Spleen (tissue), 11 donors: ENCODE measurements around the gene DMD. TPM values are rescaled to one million over a fixed set of nuclear protein-coding genes. Genes with fewer than 3 reads are reported as not detected.

Source experiments
- DNase-seq: peaks from one replicate; pipeline ENCODE4 v3.0.0-alpha.2; 2020
- H3K27ac ChIP-seq, 8 donors: fragments of 200-600 bp; sonication (generic) in 7 of 8; 1 replicate in 4 of 8; 2 replicates in 4 of 8; pipeline versions ENCODE4 v1.5.0 to v1.8.0; 2016 to 2021; ENCODE audit warnings: inconsistent platforms in 4 of 8, mild to moderate bottlenecking in 4 of 8, moderate library complexity in 1 of 8
- H3K27me3 ChIP-seq, 7 donors: fragments of 200-600 bp; sonication (generic) in 6 of 7; replicated peaks in 1 of 7; 1 replicate in 4 of 7; 2 replicates in 3 of 7; pipeline versions ENCODE4 v1.5.0 to v1.8.0; 2016 to 2021; ENCODE audit warnings: inconsistent platforms in 3 of 7, mild to moderate bottlenecking in 1 of 7
- H3K36me3 ChIP-seq, 6 donors: fragments of 200-600 bp; sonication (generic) in 5 of 6; 1 replicate in 4 of 6; 2 replicates in 2 of 6; pipeline versions ENCODE4 v1.5.0 to v1.8.0; 2016 to 2021; ENCODE audit warnings: inconsistent platforms in 2 of 6
- H3K4me1 ChIP-seq, 6 donors: fragments of 200-600 bp; sonication (generic) in 5 of 6; 1 replicate in 3 of 6; 2 replicates in 3 of 6; pipeline versions ENCODE4 v1.5.0 to v1.8.0; 2016 to 2021; ENCODE audit warnings: inconsistent platforms in 3 of 6
- H3K4me3 ChIP-seq, 8 donors: fragments of 200-600 bp; sonication (generic) in 7 of 8; 1 replicate in 4 of 8; 2 replicates in 4 of 8; pipeline versions ENCODE4 v1.5.0 to v1.8.0; 2016 to 2021; ENCODE audit warnings: inconsistent platforms in 4 of 8, mild to moderate bottlenecking in 4 of 8, moderate library complexity in 2 of 8
- H3K9me3 ChIP-seq, 8 donors: fragments of 200-600 bp; sonication (generic) in 7 of 8; 1 replicate in 4 of 8; 2 replicates in 4 of 8; pipeline versions ENCODE4 v1.5.0 to v1.8.0; 2016 to 2021; ENCODE audit warnings: inconsistent platforms in 4 of 8
- POLR2A ChIP-seq, 3 donors: fragments of 450-650 bp; IDR thresholded peaks; one replicate each; pipeline ENCODE4 v1.5.1; 2017; ENCODE audit warnings: antibody characterized with exemption in 3 of 3, mild to moderate bottlenecking in 1 of 3
- POLR2AphosphoS5 ChIP-seq, 3 donors: sonication (generic); formaldehyde crosslinking; IDR thresholded peaks; one replicate each; pipeline ENCODE4 v1.5.1; 2017; ENCODE audit warnings: antibody characterized with exemption in 3 of 3
- WGBS, 5 donors: extraction: QIAGEN DNeasy Blood & Tissue Kit in 3 of 5; methylation state at CpG; one replicate each; pipeline versions ENCODE4 v1.1.5 to v1.1.7; 2013 to 2018; 5-methylcytosine and 5-hydroxymethylcytosine counted together
- intact Hi-C: fragments of 100-400 bp; cut with DNase I; formaldehyde crosslinking; loops from one replicate; pipeline ENCODE4 v1.15.0; 2023; ENCODE audit warnings: low total_unique reads
- polyA plus RNA-seq, 3 donors: library from polyadenylated mRNA; stranded (reverse); fragments of 200-250 nt; gene quantifications; one replicate each; pipeline ENCODE4 v1.2.1, GENCODE V29; 2013
- total RNA-seq, 7 donors: library from RNA; depleted of rRNA in 3 of 7; stranded (reverse); fragments of >200 nt in 3 of 7; fragmentation: NEBNext Ultra II Directional in 4 of 7; extraction: Animal tissue kit (Norgen Biotek cat#: 25700) in 4 of 7; gene quantifications; one replicate each; pipeline versions ENCODE4 v1.1.0 to v1.2.1, GENCODE V29; 2016 to 2021
- TF ChIP-seq, protein P1 (sequence below), 11 experiments: fragments of 200-600 bp in 7 of 11; fragments of 450-650 bp in 4 of 11; sonication (generic) in 4 of 11; IDR thresholded peaks in 8 of 11; conservative IDR thresholded peaks in 3 of 11; 1 replicate in 7 of 11; 2 replicates in 4 of 11; pipeline versions ENCODE4 v1.4.0 to v1.8.0; 2016 to 2021; ENCODE audit warnings: antibody characterized with exemption in 11 of 11, inconsistent platforms in 4 of 11, mild to moderate bottlenecking in 1 of 11
- donor health status: healthy with polysubstance abuse.
- donor health status: DM: no; HTN: no; CAD: no; lungs with moderate emphysema.
- donor health status: DM: no; HTN: no; CAD: no.
- donor health status: Bipolar disorder and iron deficiency.
- donor health status: healthy.
- donor health status: DM: no; HTN: no; CAD: no.
- donor health status: DM: yes; HTN: yes; CAD: no.

DMD gene
- total and polyA plus RNA-seq, 10 donors = 1.3 to 11.3 (median 4.4) TPM

DNA sequence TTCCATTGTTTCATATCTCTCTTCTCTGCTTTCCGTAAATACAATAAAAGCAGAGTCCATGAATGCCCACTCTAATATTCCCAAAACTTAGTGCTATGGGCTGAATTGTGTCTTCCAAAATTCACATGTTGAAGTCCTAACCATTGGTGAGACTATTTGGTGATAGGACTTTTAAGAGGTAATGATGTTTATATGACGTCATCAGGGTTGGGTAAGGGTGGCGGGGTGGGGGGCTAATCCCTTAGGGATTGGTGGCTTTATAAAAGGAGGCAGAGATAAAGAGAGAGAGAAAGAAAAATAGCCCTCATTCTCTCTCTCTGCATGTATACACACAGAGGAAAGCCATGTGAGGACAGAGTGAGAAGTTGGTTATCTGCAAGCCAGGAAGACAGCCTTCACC lies 722.2 kb downstream of the DMD start:
- Histone ChIP-seq H3K4me1 (no peaks in the 10 kb centered on the region), H3K9me3 (no peaks in the 10 kb centered on the region), H3K27ac (no peak overlapping the region), H3K4me3 (no peak overlapping the region), H3K36me3 (no peaks in the 10 kb centered on the region), H3K27me3 (peaks cover 0 to 4% (median 0%) of the 10 kb centered on the region in 7 donors)
- WGBS, 5 donors = 72 to 86% (median 73%) methylated on average over 3 of the region's 3 CpGs
- DNase-seq = no peak
- TF ChIP-seq POLR2A (IDR thresholded peaks at IDR 0.05) = no peak
- TF ChIP-seq POLR2AphosphoS5 (IDR thresholded peaks at IDR 0.05) = no peak
- TF ChIP-seq, protein P1, sequence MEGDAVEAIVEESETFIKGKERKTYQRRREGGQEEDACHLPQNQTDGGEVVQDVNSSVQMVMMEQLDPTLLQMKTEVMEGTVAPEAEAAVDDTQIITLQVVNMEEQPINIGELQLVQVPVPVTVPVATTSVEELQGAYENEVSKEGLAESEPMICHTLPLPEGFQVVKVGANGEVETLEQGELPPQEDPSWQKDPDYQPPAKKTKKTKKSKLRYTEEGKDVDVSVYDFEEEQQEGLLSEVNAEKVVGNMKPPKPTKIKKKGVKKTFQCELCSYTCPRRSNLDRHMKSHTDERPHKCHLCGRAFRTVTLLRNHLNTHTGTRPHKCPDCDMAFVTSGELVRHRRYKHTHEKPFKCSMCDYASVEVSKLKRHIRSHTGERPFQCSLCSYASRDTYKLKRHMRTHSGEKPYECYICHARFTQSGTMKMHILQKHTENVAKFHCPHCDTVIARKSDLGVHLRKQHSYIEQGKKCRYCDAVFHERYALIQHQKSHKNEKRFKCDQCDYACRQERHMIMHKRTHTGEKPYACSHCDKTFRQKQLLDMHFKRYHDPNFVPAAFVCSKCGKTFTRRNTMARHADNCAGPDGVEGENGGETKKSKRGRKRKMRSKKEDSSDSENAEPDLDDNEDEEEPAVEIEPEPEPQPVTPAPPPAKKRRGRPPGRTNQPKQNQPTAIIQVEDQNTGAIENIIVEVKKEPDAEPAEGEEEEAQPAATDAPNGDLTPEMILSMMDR (IDR thresholded peaks at IDR 0.05 in 8 of 11, conservative IDR thresholded peaks at IDR 0.05 in 3 of 11) = no peak
- intact Hi-C loops = no loop called here

DNA sequence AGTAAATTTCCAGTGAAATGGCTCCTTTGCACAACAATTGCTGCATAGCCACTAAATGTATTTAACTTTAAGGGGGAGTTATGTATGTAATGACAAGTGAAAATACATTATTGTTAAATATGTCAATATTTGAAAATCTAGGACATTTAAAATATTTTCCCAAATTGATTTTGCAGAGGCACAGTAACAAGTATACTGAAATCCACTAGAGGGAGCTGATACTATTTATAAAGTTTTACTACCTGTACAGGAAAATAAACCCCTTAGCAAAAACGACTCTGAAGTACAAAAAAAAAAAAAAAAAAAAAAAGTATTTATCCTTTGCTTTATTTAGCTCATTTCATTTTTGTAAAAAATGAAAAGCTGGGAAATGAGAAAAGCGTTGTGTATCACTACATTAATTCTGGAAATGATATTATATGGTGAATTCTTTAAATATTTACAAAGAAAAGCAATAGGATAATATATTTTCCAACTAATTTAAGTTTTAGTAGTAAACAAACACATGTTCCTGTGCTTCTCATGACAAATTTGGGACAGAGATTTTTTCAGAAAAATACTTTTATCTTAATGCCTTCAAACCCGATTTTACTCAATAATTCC lies 727.7 kb downstream of the DMD start:
- H3K27ac ChIP-seq = no peak overlapping the region
- no peak for DNase-seq
- peaks cover 0 to 7% (median 0%) of the 10 kb centered on the region in 7 donors for H3K27me3 ChIP-seq
- intact Hi-C loops = no loop called here
- H3K9me3 ChIP-seq = no peaks in the 10 kb centered on the region
- H3K4me3 ChIP-seq = no peak overlapping the region
- TF ChIP-seq POLR2A (IDR thresholded peaks at IDR 0.05) = no peak
- TF ChIP-seq, protein P1 (IDR thresholded peaks at IDR 0.05 in 8 of 11, conservative IDR thresholded peaks at IDR 0.05 in 3 of 11) = peak in 1 of 11 experiments; percentile 7
- no peak for TF ChIP-seq POLR2AphosphoS5 (IDR thresholded peaks at IDR 0.05)
- H3K36me3 ChIP-seq = no peaks in the 10 kb centered on the region
- 33 to 52% (median 37%) methylated on average over 3 of the region's 3 CpGs for WGBS, 5 donors
- H3K4me1 ChIP-seq = no peaks in the 10 kb centered on the region

DNA sequence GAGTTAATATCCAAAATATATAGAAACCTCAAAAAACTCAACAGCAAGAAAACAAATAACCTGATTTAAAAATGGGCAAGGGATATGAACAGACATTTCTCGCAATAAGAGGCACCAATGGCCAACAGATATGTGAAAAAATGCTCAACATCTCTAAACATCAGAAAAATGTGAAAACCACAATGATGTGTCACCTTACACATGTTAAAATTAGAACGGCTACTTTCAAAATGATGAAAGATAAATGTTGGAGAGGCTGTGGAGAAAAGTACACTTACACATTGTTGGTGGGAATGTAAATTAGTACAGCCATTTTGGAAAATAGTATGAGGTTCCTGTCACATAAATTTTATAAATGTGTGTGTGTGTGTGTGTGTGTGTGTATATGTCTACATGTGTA lies 731.3 kb downstream of the DMD start:
- peaks cover 0 to 6% (median 0%) of the 10 kb centered on the region in 7 donors for H3K27me3 ChIP-seq
- H3K36me3 ChIP-seq = no peaks in the 10 kb centered on the region
- TF ChIP-seq, protein P1 (IDR thresholded peaks at IDR 0.05 in 8 of 11, conservative IDR thresholded peaks at IDR 0.05 in 3 of 11) = no peak
- no peak for TF ChIP-seq POLR2A (IDR thresholded peaks at IDR 0.05)
- no peak for TF ChIP-seq POLR2AphosphoS5 (IDR thresholded peaks at IDR 0.05)
- H3K27ac ChIP-seq = no peak overlapping the region
- H3K9me3 ChIP-seq = no peaks in the 10 kb centered on the region
- H3K4me3 ChIP-seq = no peak overlapping the region
- no peak for DNase-seq
- WGBS, 5 donors = 74 to 81% (median 79%) methylated on average over 2 of the region's 2 CpGs
- intact Hi-C loops = no loop called here
- no peaks in the 10 kb centered on the region for H3K4me1 ChIP-seq

DNA sequence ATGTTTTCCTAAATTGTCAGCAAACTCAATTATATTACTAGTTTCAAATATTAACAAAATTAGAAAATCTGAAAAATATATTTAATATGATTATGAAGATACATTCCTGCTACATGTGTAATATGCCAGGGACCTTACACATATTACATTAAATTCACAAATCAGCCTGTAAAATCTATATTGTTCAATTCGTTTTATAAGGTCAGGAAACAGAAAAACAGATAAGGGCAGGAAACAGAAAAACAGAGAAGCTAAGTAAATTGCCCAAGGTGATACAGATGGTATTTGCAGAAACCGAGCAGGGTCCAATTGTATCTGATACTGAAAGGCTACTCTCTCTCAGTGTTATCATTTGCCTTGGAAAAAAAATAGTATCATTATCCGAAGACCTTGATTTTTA lies 739.0 kb downstream of the DMD start:
- WGBS, 5 donors = 63 to 78% (median 66%) methylated on average over 3 of the region's 3 CpGs
- intact Hi-C loops = no loop called here
- Histone ChIP-seq H3K36me3 (no peaks in the 10 kb centered on the region), H3K4me1 (no peaks in the 10 kb centered on the region), H3K9me3 (no peaks in the 10 kb centered on the region), H3K27ac (no peak overlapping the region), H3K27me3 (peaks cover 0 to 3% (median 0%) of the 10 kb centered on the region in 7 donors), H3K4me3 (no peak overlapping the region)
- DNase-seq = no peak
- TF ChIP-seq, protein P1 (IDR thresholded peaks at IDR 0.05 in 8 of 11, conservative IDR thresholded peaks at IDR 0.05 in 3 of 11) = no peak
- no peak for TF ChIP-seq POLR2AphosphoS5 (IDR thresholded peaks at IDR 0.05)
- TF ChIP-seq POLR2A (IDR thresholded peaks at IDR 0.05) = no peak
